HT1080 (cell line): ENCODE measurements around the gene SLC37A3. TPM values are rescaled to one million over a fixed set of nuclear protein-coding genes. Genes with fewer than 3 reads are reported as not detected.
"Not testable (repeated sequence)": the region's sequence is repeated elsewhere in the genome, so short reads cannot be mapped to it uniquely, and the experiment has no call there.

Experiments
- DNase-seq: peaks from one replicate; pipeline ENCODE4 v3.0.0-alpha.2; 2015; ENCODE audit warnings: low read depth
- total RNA-seq: library from RNA; depleted of rRNA; stranded (reverse); fragments of >200 nt; shearing (Covaris generic); gene quantifications from 2 replicates; pipeline ENCODE4 v1.2.3, GENCODE V29; 2014

SLC37A3 gene
- total RNA-seq, 1 experiment from 2014 or later, result 24.3 TPM

- DNase-seq, result no peak
Observed at GRCh38 chr7:140315498-140316164, 82.7 kb downstream of the SLC37A3 start.

GRCh38 chr7:140314573-140315480, 83.5 kb downstream of the SLC37A3 start:
- no peak for DNase-seq

GRCh38 chr7:140312141-140312846, 86.0 kb downstream of the SLC37A3 start:
- no peak for DNase-seq

GRCh38 chr7:140311128-140311527, 87.2 kb downstream of the SLC37A3 start:
- not testable (repeated sequence) for DNase-seq

- DNase-seq, result no peak
Observed at GRCh38 chr7:140310337-140311002, 87.9 kb downstream of the SLC37A3 start.

GRCh38 chr7:140308060-140308459, 90.3 kb downstream of the SLC37A3 start:
- DNase-seq, result no peak

GRCh38 chr7:140304191-140304799, 94.0 kb downstream of the SLC37A3 start:
- peak; percentile 10 for DNase-seq

GRCh38 chr7:140300243-140301136, 97.8 kb downstream of the SLC37A3 start:
- DNase-seq, result no peak

- DNase-seq, result no peak
Observed at GRCh38 chr7:140298213-140298612, 100.1 kb downstream of the SLC37A3 start.

- no peak for DNase-seq
Observed at GRCh38 chr7:140297192-140297591, 101.1 kb downstream of the SLC37A3 start.

GRCh38 chr7:140295224-140295738, 103.0 kb downstream of the SLC37A3 start:
- no peak for DNase-seq

GRCh38 chr7:140294454-140294853, 103.9 kb downstream of the SLC37A3 start:
- no peak for DNase-seq

GRCh38 chr7:140292438-140292837, 105.9 kb downstream of the SLC37A3 start:
- DNase-seq, result no peak

GRCh38 chr7:140289804-140290203, 108.5 kb downstream of the SLC37A3 start:
- DNase-seq, result no peak

GRCh38 chr7:140287988-140288387, 110.3 kb downstream of the SLC37A3 start:
- no peak for DNase-seq

- DNase-seq, result no peak
Observed at GRCh38 chr7:140285938-140286337, 112.4 kb downstream of the SLC37A3 start.

- no peak for DNase-seq
Observed at GRCh38 chr7:140284062-140284461, 114.3 kb downstream of the SLC37A3 start.
